Neural progenitor cell (in vitro differentiated cells): Measurements from ENCODE around the gene ANKRD13D.

ENCODE experiments used
- EZH2 ChIP-seq: fragments of 200-600 bp; sonication (generic); IDR thresholded peaks from 2 replicates; pipeline ENCODE4 v1.6.1; 2017; ENCODE audit warnings: antibody characterized with exemption, mild to moderate bottlenecking, moderate library complexity
- EZH2phosphoT487 ChIP-seq: fragments of 200-600 bp; sonication (generic); IDR thresholded peaks from 2 replicates; pipeline ENCODE4 v1.6.1; 2017; ENCODE audit warnings: antibody characterized with exemption
- TF ChIP-seq, protein P1 (sequence below): fragments of 200-600 bp; sonication (generic); IDR thresholded peaks from 2 replicates; pipeline ENCODE4 v1.5.1; 2017; ENCODE audit warnings: antibody characterized with exemption, mild to moderate bottlenecking

DNA sequence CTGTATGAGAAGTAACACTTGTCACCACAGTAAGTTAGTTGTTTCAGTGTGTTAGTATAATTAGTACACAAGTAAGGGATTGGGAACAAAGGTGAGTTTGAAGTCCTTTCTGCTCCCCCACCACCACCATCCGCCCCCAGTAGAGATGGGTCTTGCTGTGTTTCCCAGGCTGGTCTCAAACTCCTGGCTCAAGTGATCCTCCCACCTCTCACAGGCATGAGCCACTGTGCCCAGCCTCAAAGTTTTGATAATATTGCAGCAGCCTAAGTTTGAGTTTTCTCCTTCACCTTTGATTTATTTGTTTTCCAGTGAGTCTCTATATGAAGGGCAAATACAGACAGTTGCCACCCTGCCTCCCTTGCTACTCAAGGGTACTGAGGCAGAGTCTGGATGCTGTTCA is 46.6 kb upstream of the ANKRD13D start:
- TF ChIP-seq, protein P1, sequence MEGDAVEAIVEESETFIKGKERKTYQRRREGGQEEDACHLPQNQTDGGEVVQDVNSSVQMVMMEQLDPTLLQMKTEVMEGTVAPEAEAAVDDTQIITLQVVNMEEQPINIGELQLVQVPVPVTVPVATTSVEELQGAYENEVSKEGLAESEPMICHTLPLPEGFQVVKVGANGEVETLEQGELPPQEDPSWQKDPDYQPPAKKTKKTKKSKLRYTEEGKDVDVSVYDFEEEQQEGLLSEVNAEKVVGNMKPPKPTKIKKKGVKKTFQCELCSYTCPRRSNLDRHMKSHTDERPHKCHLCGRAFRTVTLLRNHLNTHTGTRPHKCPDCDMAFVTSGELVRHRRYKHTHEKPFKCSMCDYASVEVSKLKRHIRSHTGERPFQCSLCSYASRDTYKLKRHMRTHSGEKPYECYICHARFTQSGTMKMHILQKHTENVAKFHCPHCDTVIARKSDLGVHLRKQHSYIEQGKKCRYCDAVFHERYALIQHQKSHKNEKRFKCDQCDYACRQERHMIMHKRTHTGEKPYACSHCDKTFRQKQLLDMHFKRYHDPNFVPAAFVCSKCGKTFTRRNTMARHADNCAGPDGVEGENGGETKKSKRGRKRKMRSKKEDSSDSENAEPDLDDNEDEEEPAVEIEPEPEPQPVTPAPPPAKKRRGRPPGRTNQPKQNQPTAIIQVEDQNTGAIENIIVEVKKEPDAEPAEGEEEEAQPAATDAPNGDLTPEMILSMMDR = no peak
- TF ChIP-seq EZH2 (no peak), EZH2phosphoT487 (no peak)
